ENCODE data around the gene TRAPPC5. TPM values are rescaled to one million over a fixed set of nuclear protein-coding genes. Genes with fewer than 3 reads are reported as not detected.
A peak's percentile ranks its signal among the peaks of the same experiment; 100 is the strongest.

The TRAPPC5 gene
- total RNA-seq, 1 experiment from 2014 or later, result 124 TPM

- TF ChIP-seq ZNF425 (CRISPR knock-in tag; conservative IDR thresholded peaks at IDR 0.05) (no peak), ZNF396 (CRISPR knock-in tag; IDR thresholded peaks at IDR 0.05; ENCODE audit: borderline replicate concordance) (no peak), HMGA2 (CRISPR knock-in tag; IDR thresholded peaks at IDR 0.05) (no peak), JUN (CRISPR knock-in tag; IDR thresholded peaks at IDR 0.05) (0 out of 2 replicates have a peak, but pooled peaks have one; percentile 48), MXD4 (CRISPR knock-in tag; IDR thresholded peaks at IDR 0.05; ENCODE audit: borderline replicate concordance) (no peak), ZNF219 (CRISPR knock-in tag; IDR thresholded peaks at IDR 0.05; ENCODE audit: borderline replicate concordance) (peak; percentile 31; the same call in 1 of the 2 replicates), FOXP4 (CRISPR knock-in tag; IDR thresholded peaks at IDR 0.05) (peak; percentile 98), FOXJ3 (CRISPR knock-in tag; IDR thresholded peaks at IDR 0.05; ENCODE audit: borderline replicate concordance) (peak; percentile 66; the same call in 1 of the 2 replicates), SMAD4 (CRISPR knock-in tag; IDR thresholded peaks at IDR 0.05) (no peak; the same call in 1 of the 2 replicates), USF1 (CRISPR knock-in tag; IDR thresholded peaks at IDR 0.05) (peak; percentile 77; the same call in 1 of the 2 replicates), ZBTB43 (CRISPR knock-in tag; IDR thresholded peaks at IDR 0.05) (peak; percentile 96; the same call in 1 of the 2 replicates), TEAD4 (CRISPR knock-in tag; IDR thresholded peaks at IDR 0.05) (peak; percentile 52; the same call in 1 of the 2 replicates), ZSCAN18 (CRISPR knock-in tag; IDR thresholded peaks at IDR 0.05) (no peak)
These were observed 43.8 kb upstream of the TRAPPC5 start, which contains the start of gene STXBP2 (continued) for GRCh38 chr19:7636691-7637373.

- Mint-ChIP-seq H3K9me3 (peaks cover 8% of the 10 kb centered on the region), H3K27me3 (ENCODE audit: low read depth) (peaks cover 30% of the 10 kb centered on the region), H3K4me1 (no peaks in the 10 kb centered on the region), H3K27ac (no peak overlapping the region), H3K4me3 (peak overlapping the region; percentile 71), H3K36me3 (peaks cover 7% of the 10 kb centered on the region; the same call in 1 of the 2 replicates)
- ATAC-seq, result no peak
- ChIA-PET POLR2A (interaction anchor here (0.6 kb wide), 1 partner anchor 85 kb away, joined by 5 read pairs; no protein-coding TSS in a partner anchor), CTCF (interaction anchor here (0.9 to 2.1 kb wide), 5 partner anchors 8 to 162 kb away, joined by 3 to 9 read pairs (median 5); partner anchors contain the start of genes CAMSAP3, PET100, TRAPPC5 and XAB2)
- TF ChIP-seq E2F1 (CRISPR knock-in tag; IDR thresholded peaks at IDR 0.05) (no peak), KAT7 (CRISPR knock-in tag; IDR thresholded peaks at IDR 0.05; ENCODE audit: borderline replicate concordance) (0 out of 2 replicates have a peak, but pooled peaks have one; percentile 1)
- DNase-seq (ENCODE audit: low spot score), result no peak
These were observed 43.0 kb upstream of the TRAPPC5 start for GRCh38 chr19:7637374-7638256.
